Endothelial cell of umbilical vein (primary cell): ENCODE results near the gene DOCK1.

Experiments
- CTCF ChIP-seq, 2 donors: IDR thresholded peaks; 1 replicate in 1 of 2; 2 replicates in 1 of 2; pipeline ENCODE4 v1.5.1; 2011; ENCODE audit warnings: low read length in 2 of 2, mild to moderate bottlenecking in 2 of 2, moderate library complexity in 2 of 2, control low read depth in 1 of 2, inconsistent platforms in 1 of 2, low read depth in 1 of 2; ENCODE audit not compliant: insufficient read depth in 1 of 2; ENCODE audit errors: extremely low read depth in 1 of 2
- EZH2 ChIP-seq: IDR thresholded peaks from 2 replicates; pipeline ENCODE4 v1.6.1; 2012; ENCODE audit warnings: borderline replicate concordance, low read depth, mild to moderate bottlenecking, moderate library complexity, low read length, inconsistent platforms; ENCODE audit not compliant: severe bottlenecking
- FOS ChIP-seq: IDR thresholded peaks from 2 replicates; pipeline ENCODE4 v1.6.1; 2011; ENCODE audit warnings: mild to moderate bottlenecking, low read length, moderate library complexity, borderline replicate concordance; ENCODE audit not compliant: insufficient read depth
- MAX ChIP-seq: IDR thresholded peaks from 2 replicates; pipeline ENCODE4 v1.6.1; 2011; ENCODE audit not compliant: insufficient read depth, insufficient read length
- POLR2A ChIP-seq: IDR thresholded peaks from 2 replicates; pipeline ENCODE4 v1.6.1; 2012; ENCODE audit warnings: low read depth, mild to moderate bottlenecking, control low read depth, low read length

GRCh38 chr10:127498087-127498486 is 592.9 kb downstream of the DOCK1 start:
- TF ChIP-seq CTCF (IDR thresholded peaks at IDR 0.05; ENCODE audit: extremely low read depth in 1 of 2, insufficient read depth in 1 of 2, low read depth in 1 of 2, low read length in 2 of 2), result no peak
- TF ChIP-seq FOS, result no peak
- no peak for TF ChIP-seq EZH2
- TF ChIP-seq POLR2A, result no peak
- no peak for TF ChIP-seq MAX
